HG02759 (cell line): ENCODE data around the gene ADK.

Source experiments
- ATAC-seq: cut with Tn5 transposase; IDR thresholded peaks from one replicate; pipeline ENCODE4 v1.9.1; 2021; ENCODE audit warnings: mild to moderate bottlenecking, moderate library complexity; ENCODE audit not compliant: unreplicated experiment

ADK gene

GRCh38 chr10:74231375-74231774 is 80.4 kb downstream of the ADK start:
- no peak for ATAC-seq

DNA sequence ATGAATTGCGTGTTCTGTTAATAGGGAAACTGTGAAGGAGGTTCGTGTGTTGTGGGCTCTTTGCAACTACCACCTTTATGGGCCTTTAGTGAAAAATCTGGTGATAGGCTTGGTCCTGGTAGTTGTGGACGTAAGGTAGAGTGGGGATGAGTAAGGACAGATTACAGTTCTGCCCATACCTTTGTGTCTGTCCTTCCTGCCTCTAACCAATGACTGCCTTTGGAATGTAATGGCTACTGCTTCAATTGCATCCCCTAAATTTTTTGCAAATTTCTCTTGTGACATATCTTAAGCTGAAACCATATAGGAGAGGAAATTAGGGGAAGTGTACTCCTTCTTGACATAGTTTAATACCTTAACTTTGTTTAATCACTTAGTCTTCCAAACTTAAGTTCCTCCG is 82.3 kb downstream of the ADK start:
- no peak for ATAC-seq

DNA sequence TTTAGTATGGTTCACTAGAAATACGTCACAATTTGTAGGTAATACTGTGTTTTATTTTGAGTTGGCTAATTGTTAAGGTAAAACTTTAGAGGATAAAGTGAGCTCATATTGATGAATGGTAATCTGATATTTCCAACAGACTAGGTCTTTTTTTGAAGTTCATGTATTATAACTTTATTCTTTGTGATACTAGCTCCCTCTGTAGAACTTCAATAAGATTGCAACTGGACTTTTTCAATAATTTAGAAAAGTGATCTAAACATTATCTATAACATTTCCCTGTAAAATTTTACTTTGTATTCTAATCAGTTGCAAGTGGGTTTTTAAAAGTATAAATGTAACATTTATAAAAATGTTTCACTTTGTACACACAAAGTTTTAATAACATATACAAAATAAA is 83.5 kb downstream of the ADK start:
- no peak for ATAC-seq

DNA sequence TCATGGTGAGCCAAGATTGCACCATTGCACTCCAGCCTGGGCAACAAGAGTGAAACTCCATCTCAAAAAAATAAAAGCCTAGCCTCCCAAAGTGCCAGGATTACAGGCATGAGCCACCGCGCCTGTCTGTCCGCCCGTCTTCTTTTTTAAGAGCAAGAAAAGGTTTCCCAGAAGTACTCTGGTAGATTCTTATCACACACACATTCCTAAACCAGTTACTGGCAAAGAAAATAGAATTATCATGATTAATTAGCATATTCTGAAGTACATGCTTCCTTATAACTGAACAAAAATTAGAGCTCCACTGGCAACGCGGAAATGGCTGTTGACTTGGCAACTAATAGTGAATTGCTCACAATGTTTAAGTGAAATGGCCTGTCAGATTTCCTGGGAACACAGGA is 87.0 kb downstream of the ADK start:
- ATAC-seq, result no peak

- ATAC-seq, result no peak
These were observed 87.5 kb downstream of the ADK start for GRCh38 chr10:74238516-74238915.

DNA sequence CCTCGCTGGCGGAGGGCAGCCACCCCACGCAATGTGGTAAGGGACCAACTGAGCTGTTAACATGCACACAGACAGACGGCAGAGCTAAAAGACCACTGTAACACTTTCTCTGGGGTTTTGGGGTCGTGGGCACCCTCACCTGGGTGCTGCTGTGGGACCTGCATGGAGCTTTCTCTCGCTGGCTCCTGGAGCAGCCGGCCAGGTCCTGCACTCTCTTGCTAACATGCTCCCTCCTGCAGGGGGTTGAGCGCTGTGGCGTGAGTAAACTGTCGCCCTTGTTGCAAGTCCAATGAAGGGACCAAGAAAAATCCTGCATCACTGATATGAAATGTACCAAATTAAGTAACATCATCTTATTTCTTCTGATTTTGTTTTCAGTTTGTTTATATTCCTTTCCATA is 92.0 kb downstream of the ADK start:
- ATAC-seq, result no peak

GRCh38 chr10:74244097-74244685 is 93.2 kb downstream of the ADK start:
- no peak for ATAC-seq

GRCh38 chr10:74244807-74245206 is 93.8 kb downstream of the ADK start:
- no peak for ATAC-seq

- no peak for ATAC-seq
These were observed 95.5 kb downstream of the ADK start for GRCh38 chr10:74246495-74246894.

- no peak for ATAC-seq
These were observed 98.8 kb downstream of the ADK start for GRCh38 chr10:74249865-74250264.

DNA sequence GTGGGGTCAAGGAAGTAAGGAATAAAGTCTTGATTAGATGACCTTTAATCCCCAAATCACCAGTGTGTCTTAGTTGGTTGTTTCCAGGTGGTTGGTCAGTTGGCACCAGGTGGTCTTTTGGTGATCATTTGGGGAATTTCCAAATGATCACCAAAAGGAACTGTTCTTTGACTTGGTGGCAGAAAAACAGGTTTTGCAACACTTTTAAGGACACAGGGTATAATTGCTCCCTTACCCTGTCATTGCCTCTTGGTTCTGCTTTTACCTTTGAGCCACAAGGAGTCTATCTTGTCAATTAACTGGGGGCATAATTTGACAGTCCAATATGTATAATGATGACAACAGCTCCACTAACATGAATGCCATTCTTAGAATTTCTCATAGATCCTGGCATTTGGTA is 104.2 kb downstream of the ADK start:
- no peak for ATAC-seq

DNA sequence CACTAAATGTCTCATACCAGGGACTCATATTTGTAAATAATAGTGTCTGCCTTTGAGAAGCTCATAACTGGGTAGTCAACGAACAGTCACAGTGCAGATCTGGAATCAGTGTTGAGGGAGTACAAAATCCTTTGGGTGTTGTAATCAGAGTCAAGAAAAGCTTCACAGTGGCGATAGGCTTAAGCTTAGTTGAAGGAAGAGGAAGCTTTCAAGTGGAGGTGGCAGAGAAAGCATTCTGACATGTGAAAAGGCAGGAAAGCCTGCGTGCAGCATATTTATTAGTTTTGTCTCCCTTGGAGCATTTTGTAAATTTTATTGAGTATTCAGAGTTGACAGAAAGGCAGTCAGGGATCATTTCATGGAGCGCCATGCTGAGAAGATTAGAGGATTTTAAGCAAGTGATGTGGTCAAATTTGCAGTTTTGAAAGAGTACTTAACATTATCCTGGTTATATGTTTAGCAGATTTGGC is 104.9 kb downstream of the ADK start:
- no peak for ATAC-seq

- ATAC-seq, result no peak
These were observed 111.8 kb downstream of the ADK start for GRCh38 chr10:74262856-74263255.

GRCh38 chr10:74263996-74264395 is 113.0 kb downstream of the ADK start:
- ATAC-seq, result no peak

- ATAC-seq, result no peak
These were observed 121.3 kb downstream of the ADK start for GRCh38 chr10:74272288-74272687.

- no peak for ATAC-seq
These were observed 124.8 kb downstream of the ADK start for GRCh38 chr10:74275755-74276290.

- ATAC-seq, result no peak
These were observed 125.4 kb downstream of the ADK start for GRCh38 chr10:74276416-74276815.

- ATAC-seq, result no peak
These were observed 131.3 kb downstream of the ADK start for GRCh38 chr10:74282151-74282847.

- ATAC-seq, result no peak
These were observed 131.8 kb downstream of the ADK start for GRCh38 chr10:74282848-74283210.

GRCh38 chr10:74289188-74289587 is 138.2 kb downstream of the ADK start:
- ATAC-seq, result no peak

- no peak for ATAC-seq
These were observed 138.9 kb downstream of the ADK start for GRCh38 chr10:74289951-74290350.

DNA sequence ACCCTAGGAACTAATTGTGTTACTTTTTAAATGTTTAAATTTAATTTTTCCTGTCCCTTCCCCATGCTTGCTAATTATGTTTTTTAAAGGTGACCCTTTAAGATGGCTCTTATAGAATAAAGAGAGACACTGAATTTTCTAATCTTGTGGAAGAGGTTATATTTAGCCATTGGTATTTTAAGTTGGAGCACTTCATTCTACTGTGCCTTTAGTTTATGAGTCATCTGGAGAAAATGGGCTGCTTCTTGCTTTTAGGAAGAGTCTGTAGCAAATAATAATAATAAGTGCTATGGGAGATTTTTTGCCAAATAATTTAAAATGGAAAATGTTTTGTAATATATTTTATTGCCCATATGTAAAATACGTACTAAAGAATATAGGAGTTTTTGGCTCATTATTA is 139.7 kb downstream of the ADK start:
- no peak for ATAC-seq
